Measurements from ENCODE around the gene EIF4E3. TPM values are rescaled to one million over a fixed set of nuclear protein-coding genes. Genes with fewer than 3 reads are reported as not detected.

Gene EIF4E3
- total RNA-seq, 6 donors from 2014 or later, result 7.3 to 40.2 (median 21.2) TPM

GRCh38 chr3:71628522-71628921, 96.7 kb downstream of the EIF4E3 start:
- Histone ChIP-seq H3K9me3 (no peaks in the 10 kb centered on the region), H3K4me1 (peaks cover 0 to 7% (median 3%) of the 10 kb centered on the region in 4 donors), H3K36me3 (no peaks in the 10 kb centered on the region), H3K4me3 (no peak overlapping the region), H3K27ac (no peak overlapping the region), H3K27me3 (no peaks in the 10 kb centered on the region)
- 68 to 70% methylated on average over 6 of the region's 6 CpGs for WGBS, 2 donors
- TF ChIP-seq CTCF (IDR thresholded peaks at IDR 0.05) (no peak), EP300 (IDR thresholded peaks at IDR 0.05) (no peak)
- DNase-seq (no peak), ATAC-seq (ENCODE audit: low FRiP score in 2 of 2) (no peak)

- Histone ChIP-seq H3K9me3 (no peaks in the 10 kb centered on the region), H3K4me1 (peaks cover 0 to 7% (median 3%) of the 10 kb centered on the region in 4 donors), H3K4me3 (no peak overlapping the region), H3K27me3 (no peaks in the 10 kb centered on the region), H3K27ac (no peak overlapping the region), H3K36me3 (no peaks in the 10 kb centered on the region)
- ATAC-seq (ENCODE audit: low FRiP score in 2 of 2), result no peak
- DNase-seq, result no peak
- TF ChIP-seq EP300 (IDR thresholded peaks at IDR 0.05), result no peak
- no peak for TF ChIP-seq POLR2AphosphoS5 (IDR thresholded peaks at IDR 0.05)
- TF ChIP-seq CTCF (IDR thresholded peaks at IDR 0.05), result no peak
- TF ChIP-seq POLR2A (IDR thresholded peaks at IDR 0.05), result no peak
Observed at GRCh38 chr3:71625676-71626075, 99.5 kb downstream of the EIF4E3 start.

Other genes starting within 250 kb of the EIF4E3 start
- gene FOXP1, start 141.7 kb downstream of the EIF4E3 start, total RNA-seq, result 100 to 1,000 TPM; 103 to 248 (median 134) TPM
- 1 to 10 TPM in 3 of 6 donors, under 1 TPM in 2, not detected in 1; 0.39 to 4.4 (median 1.3) TPM for gene GPR27, start 28.5 kb upstream of the EIF4E3 start, total RNA-seq
- 10 to 100 TPM in 1 of 6 donors, 1 to 10 TPM in 4, not detected in 1; 2.3 to 10.7 (median 3.3) TPM for gene PROK2, start 59.7 kb upstream of the EIF4E3 start, total RNA-seq

Data from upper lobe of left lung (tissue), 6 donors.